ENCODE data around the gene ELMOD1.

The ELMOD1 gene

DNA sequence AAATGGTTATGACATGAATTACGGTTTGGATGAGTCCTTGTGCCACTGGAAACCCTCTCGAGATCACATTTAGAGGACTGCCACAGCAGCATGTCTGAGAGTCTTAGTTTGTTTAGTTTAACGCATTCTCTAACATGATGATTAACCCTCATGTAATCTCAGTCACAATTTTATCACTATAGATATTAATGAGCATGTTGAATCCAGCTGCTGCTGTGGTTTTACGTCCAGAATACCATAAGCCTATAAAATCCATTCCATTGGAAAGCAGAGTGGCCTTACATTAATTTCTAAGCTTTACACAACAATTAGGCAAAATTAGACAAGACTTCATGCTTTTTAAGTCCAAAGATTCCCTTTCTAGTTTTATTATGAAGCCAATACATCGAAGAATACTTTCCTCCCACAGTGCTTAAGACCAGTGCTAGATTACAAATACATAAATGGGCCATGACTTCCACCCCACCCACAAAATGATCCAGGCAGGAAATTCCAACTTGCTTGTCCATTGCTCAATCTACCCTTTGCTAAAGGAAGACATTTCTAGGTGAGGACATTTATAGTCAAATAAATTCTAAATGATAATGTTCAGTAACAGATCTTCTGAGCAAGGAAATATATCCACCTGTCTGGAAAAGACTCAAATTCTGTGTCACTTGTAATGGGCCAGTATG lies 3.5 kb upstream of the ELMOD1 start:
- peak; percentile 76 for DNase-seq

- peak; percentile 12 for DNase-seq
Observed at GRCh38 chr11:107591378-107592230, 657 bp downstream of the ELMOD1 start.

DNA sequence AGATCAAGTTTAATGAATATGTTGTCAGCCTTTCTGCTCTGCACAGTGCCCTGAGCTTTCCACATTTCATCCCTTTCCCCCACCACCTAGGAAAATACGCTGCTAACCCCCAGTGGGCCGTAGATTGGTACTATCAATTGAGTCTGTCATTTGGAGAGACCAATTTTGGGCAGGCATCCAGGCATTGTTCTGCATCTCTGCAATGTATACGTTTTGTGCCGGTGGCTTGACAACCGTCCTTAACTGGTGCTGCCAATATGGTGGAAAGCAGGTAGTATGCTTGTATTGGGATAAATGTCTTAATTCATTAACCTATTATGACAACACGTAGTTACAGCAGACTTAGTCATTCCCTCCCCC lies 1.3 kb downstream of the ELMOD1 start:
- DNase-seq = no peak

DNA sequence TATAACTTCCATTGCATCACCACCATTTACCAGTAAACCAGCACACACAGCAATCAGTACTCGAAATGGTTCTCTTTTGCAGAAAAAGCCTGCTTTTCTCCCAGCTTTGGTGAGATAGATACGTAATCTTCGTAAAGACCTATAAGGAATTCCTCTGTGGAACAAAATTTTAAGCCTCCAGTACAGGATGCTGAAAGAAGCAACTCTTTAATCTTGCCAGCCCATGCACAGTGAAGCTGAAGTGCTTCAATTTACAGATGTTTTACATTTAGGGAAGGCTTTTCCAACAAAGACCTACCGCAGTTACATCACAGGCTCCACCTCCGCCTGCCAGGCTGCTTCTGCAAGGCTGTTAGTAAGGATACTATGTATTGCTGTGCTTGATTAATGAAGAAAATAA lies 1.9 kb downstream of the ELMOD1 start:
- DNase-seq = no peak

DNA sequence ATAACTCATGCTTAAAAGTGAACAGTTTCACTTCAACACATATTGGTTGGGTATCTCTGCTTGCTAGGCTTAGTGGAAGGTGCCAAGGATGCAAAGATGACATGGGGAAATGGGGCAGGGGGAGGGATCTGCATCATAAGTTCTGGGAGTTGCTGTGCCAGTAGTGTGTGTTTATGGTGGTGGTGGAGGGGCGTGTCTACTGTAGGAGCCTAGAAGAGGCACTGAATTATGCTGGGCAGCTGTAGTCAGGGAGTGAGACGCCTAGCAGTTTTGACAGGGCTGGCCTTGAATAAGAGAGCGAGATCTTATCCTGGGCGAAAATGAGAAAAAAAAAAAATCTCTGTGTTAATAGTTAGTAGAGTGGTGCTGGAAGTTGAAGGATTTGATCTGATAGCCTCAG lies 3.0 kb downstream of the ELMOD1 start:
- no peak for DNase-seq

- DNase-seq = no peak
Observed at GRCh38 chr11:107594736-107595135, 3.8 kb downstream of the ELMOD1 start.

GRCh38 chr11:107598225-107599139 lies 7.5 kb downstream of the ELMOD1 start:
- DNase-seq = peak; percentile 13

DNA sequence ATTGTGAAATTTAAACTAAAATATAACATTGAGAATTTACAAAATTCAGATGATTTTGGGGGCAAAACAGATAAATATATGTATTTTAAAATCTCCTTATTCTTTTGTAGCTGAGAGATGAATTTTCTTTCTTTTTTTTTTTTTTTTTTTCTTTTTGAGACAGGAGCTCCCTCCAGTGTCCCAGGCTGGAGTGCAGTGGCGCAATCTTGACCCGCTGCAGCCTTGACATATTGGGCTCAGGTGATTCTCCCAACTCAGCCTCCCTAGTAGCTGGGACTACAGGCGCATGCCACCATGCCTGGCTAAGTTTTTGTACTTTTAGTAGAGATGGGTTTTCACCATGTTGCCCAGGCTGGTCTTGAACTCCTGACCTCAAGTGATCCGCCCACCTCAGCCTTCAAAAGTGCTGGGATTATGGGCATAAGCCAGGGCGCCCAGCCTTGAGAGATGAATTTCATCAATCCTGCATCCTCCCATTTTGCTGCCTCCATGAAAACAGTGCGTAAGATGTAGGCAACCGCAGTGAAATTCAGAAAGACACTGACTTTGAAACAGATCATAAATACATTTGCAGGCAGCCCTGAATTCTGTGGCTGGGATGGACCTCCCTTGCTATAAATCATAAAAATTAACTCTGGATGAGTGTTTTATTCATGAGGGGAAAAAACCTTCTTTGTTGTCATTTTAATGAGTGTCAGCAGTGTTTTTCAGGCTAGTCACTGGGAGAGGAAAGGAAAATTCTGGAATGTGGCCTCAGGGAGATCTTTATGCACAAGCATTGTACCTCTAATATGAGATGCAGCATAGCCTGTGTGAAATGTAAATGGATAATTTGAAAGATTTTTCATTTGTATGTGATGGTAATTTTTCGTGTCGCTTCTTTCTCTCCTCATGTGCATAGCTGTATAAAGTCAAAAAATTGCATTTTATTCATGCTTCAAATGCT lies 14.4 kb downstream of the ELMOD1 start:
- no peak for DNase-seq

GRCh38 chr11:107606141-107606540 lies 15.2 kb downstream of the ELMOD1 start:
- DNase-seq = peak; percentile 8

GRCh38 chr11:107608809-107609208 lies 17.9 kb downstream of the ELMOD1 start:
- DNase-seq = no peak

- no peak for DNase-seq
Observed at GRCh38 chr11:107609400-107610218, 18.7 kb downstream of the ELMOD1 start.

GRCh38 chr11:107612445-107612844 lies 21.5 kb downstream of the ELMOD1 start:
- no peak for DNase-seq

- DNase-seq = no peak
Observed at GRCh38 chr11:107619926-107620325, 29.0 kb downstream of the ELMOD1 start.

- no peak for DNase-seq
Observed at GRCh38 chr11:107621081-107621480, 30.1 kb downstream of the ELMOD1 start.

- DNase-seq = no peak
Observed at GRCh38 chr11:107623183-107623582, 32.2 kb downstream of the ELMOD1 start.

- DNase-seq = no peak
Observed at GRCh38 chr11:107624983-107625684, 34.2 kb downstream of the ELMOD1 start.

- no peak for DNase-seq
Observed at GRCh38 chr11:107625685-107625989, 34.7 kb downstream of the ELMOD1 start.

- DNase-seq = no peak
Observed at GRCh38 chr11:107631043-107631442, 40.1 kb downstream of the ELMOD1 start.

DNA sequence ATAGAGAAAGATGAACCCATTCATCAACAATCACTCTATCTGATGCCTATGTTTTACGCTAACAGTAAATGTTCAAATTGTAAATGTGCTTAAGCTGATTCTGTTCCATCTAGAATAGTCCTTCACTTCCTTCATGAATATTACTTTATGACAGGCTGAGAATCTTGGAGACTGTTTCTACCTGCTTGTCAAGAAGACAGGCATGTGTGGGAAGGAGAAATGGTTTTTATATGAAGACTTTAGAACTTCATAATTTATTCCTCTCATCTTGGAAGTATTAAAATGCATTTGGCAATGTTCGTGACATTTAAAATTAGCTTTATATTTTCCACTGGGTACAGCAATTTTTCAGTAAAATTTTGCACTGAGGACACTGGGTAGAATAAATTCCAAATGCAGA lies 41.0 kb downstream of the ELMOD1 start:
- no peak for DNase-seq

DNA sequence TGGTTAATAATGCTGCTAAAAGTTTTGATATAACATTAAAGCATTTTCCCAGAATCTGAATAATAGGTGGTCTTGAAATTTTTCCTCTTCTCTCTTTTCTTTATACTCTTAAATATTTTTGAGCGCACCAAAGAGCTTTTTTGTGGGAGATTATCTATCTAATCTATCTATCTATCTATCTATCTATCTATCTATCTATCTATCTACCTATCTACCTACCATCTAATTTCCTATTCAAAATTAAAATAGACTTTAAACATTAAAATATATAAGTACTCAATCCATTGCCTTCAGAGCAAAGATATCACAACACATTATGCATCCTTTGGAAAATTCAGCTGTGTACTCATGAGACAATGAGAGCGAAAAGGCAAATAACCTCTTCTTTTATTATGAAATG lies 55.8 kb downstream of the ELMOD1 start:
- DNase-seq = no peak

DNA sequence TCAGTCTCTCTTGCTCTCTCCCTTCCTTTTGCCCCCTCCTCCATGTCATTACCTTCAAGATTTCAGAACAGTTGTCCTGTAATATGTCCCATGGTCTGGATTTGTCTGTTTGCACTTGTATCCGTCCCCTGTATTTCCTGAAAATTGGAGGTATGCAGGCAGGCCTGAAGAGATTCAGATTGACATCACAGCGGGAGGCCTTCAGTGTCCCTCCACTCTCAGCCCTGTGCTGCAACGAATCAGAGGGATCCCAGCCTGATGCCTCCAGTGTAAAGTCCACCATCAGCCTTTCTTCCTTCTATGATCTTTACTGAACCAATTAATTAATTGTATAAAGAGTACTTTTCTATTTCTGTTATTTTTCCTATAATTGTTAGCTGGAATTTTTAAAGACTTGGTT lies 57.3 kb downstream of the ELMOD1 start:
- DNase-seq = no peak
